ENCODE results near the gene ATP13A1. TPM values are rescaled to one million over a fixed set of nuclear protein-coding genes. Genes with fewer than 3 reads are reported as not detected.

The ATP13A1 gene
- total RNA-seq, 1 experiment from 2014 or later = 73.7 TPM

GRCh38 chr19:19647037-19647835 lies 16.2 kb downstream of the ATP13A1 start:
- no peak overlapping the region for H3K4me3 ChIP-seq (replicated peaks in 1 of 2; ENCODE audit: low read depth in 1 of 2, low read length in 2 of 2)
- H3K27me3 ChIP-seq (ENCODE audit: insufficient read depth, low read length) = no peaks in the 10 kb centered on the region
- intact Hi-C loops (cut with micrococcal nuclease) = no loop called here
- ChIA-PET CTCF (no interaction called here), POLR2A (no interaction called here), RAD21 (ENCODE audit: low non-redundant PET in 1 of 2, low total read pairs in 2 of 2, uncharacterized antibody in 2 of 2, unreplicated experiment in 2 of 2) (no interaction called here)
- no peaks in the 10 kb centered on the region for H4K20me1 ChIP-seq (ENCODE audit: insufficient read depth)
- H3K9me3 ChIP-seq (ENCODE audit: control insufficient read depth in 1 of 2, insufficient read depth in 1 of 2, low read depth in 1 of 2, low read length in 2 of 2) = no peaks in the 10 kb centered on the region
- BruUV-seq (replicated peaks) = no TSS peak
- H3K27ac ChIP-seq (ENCODE audit: low read depth, low read length) = no peak overlapping the region
- H3K79me2 ChIP-seq (ENCODE audit: insufficient read depth, low read length) = no peaks in the 10 kb centered on the region
- TF ChIP-seq SIN3A (IDR thresholded peaks at IDR 0.05; ENCODE audit: low read depth) (no peak), CTCF (IDR thresholded peaks at IDR 0.05 in 2 of 3, conservative IDR thresholded peaks at IDR 0.05 in 1 of 3; ENCODE audit: borderline replicate concordance in 1 of 3, insufficient read depth in 1 of 3, low read depth in 2 of 3, low read length in 2 of 3) (no peak), YY1 (IDR thresholded peaks at IDR 0.05; ENCODE audit: extremely low read depth, insufficient replicate concordance, low read depth, low read length) (no peak), CBX3 (IDR thresholded peaks at IDR 0.05; ENCODE audit: low read depth) (no peak), POLR2A (IDR thresholded peaks at IDR 0.05; ENCODE audit: borderline replicate concordance, extremely low read depth, insufficient read depth, insufficient read length) (no peak), EZH2 (IDR thresholded peaks at IDR 0.05) (no peak), ZFX (IDR thresholded peaks at IDR 0.05) (no peak), SRF (IDR thresholded peaks at IDR 0.05; ENCODE audit: low read depth) (no peak), ZBTB33 (IDR thresholded peaks at IDR 0.05; ENCODE audit: extremely low read depth, insufficient replicate concordance, low read length) (no peak), ATF3 (IDR thresholded peaks at IDR 0.05) (no peak), FOSL1 (IDR thresholded peaks at IDR 0.05; ENCODE audit: low read depth) (no peak), ZNF274 (IDR thresholded peaks at IDR 0.05; ENCODE audit: low read depth, low read length) (no peak), SP1 (IDR thresholded peaks at IDR 0.05; ENCODE audit: low read depth) (no peak), REST (IDR thresholded peaks at IDR 0.05; ENCODE audit: low read depth) (no peak), CEBPB (IDR thresholded peaks at IDR 0.05; ENCODE audit: low read depth) (no peak), EZH2phosphoT487 (IDR thresholded peaks at IDR 0.05; ENCODE audit: borderline replicate concordance) (no peak), TCF7L2 (IDR thresholded peaks at IDR 0.05; ENCODE audit: borderline replicate concordance, extremely low read depth, insufficient read depth, insufficient read length) (no peak)
- peaks cover 20 to 22% of the 10 kb centered on the region in 2 experiments; a peak in 3 of 4 replicates for H3K36me3 ChIP-seq (ENCODE audit: control insufficient read depth in 1 of 2, insufficient read depth in 2 of 2, low read length in 2 of 2)
- H3K4me1 ChIP-seq (ENCODE audit: control insufficient read depth in 1 of 2, insufficient read depth in 2 of 2, low read length in 2 of 2) = peaks cover 0 to 13% of the 10 kb centered on the region in 2 experiments; a peak in 2 of 4 replicates
- no peak overlapping the region for H3K9ac ChIP-seq (ENCODE audit: low read length)
- no peak overlapping the region for H3K4me2 ChIP-seq (ENCODE audit: low read length)
- H2AFZ ChIP-seq (ENCODE audit: low read depth, low read length, poor library complexity, severe bottlenecking) = no peak overlapping the region
- DNase-seq (ENCODE audit: low read depth, low spot score) (no peak), ATAC-seq (no peak)
- no peaks in the 10 kb centered on the region for H3K9me2 ChIP-seq (ENCODE audit: insufficient read depth)

Data from HCT116 (cell line).